Gastroesophageal sphincter (tissue), 3 donors: Measurements from ENCODE around the gene ZNF592.

Experiments used
- EP300 ChIP-seq: sonication (generic); formaldehyde crosslinking; IDR thresholded peaks from one replicate; pipeline ENCODE4 v1.6.1; 2017; ENCODE audit warnings: antibody characterized with exemption, mild to moderate bottlenecking
- POLR2A ChIP-seq, 2 donors: fragments of 450-650 bp; IDR thresholded peaks; one replicate each; pipeline ENCODE4 v1.6.1; 2017; ENCODE audit warnings: antibody characterized with exemption in 2 of 2, mild to moderate bottlenecking in 2 of 2, moderate library complexity in 1 of 2
- TF ChIP-seq, protein P1 (sequence below), 4 experiments: fragments of 200-600 bp in 2 of 4; fragments of 450-650 bp in 2 of 4; sonication (generic) in 1 of 4; IDR thresholded peaks; one replicate each; pipeline ENCODE4 v1.5.1; 2017 to 2019; ENCODE audit warnings: antibody characterized with exemption in 4 of 4, mild to moderate bottlenecking in 2 of 4, moderate library complexity in 2 of 4

DNA sequence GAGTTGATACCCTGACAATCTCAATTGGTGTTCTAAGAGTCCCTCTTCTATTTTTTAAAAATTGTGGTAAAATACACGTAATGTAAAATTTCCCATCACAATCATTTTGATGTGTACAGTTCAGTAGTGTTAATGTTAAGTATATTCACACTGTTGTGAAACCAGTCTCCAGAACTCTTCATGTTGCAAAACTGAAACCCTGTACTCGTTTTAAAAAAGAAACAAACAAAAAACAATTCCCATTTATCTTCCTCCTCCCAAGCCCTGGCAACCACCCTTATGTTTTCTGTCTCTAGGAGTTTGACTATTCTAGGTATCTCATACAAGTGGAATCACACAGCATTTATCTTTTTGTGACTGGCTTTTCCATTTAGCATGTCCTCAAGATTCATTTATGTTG lies 40.1 kb downstream of the ZNF592 start:
- TF ChIP-seq, protein P1, sequence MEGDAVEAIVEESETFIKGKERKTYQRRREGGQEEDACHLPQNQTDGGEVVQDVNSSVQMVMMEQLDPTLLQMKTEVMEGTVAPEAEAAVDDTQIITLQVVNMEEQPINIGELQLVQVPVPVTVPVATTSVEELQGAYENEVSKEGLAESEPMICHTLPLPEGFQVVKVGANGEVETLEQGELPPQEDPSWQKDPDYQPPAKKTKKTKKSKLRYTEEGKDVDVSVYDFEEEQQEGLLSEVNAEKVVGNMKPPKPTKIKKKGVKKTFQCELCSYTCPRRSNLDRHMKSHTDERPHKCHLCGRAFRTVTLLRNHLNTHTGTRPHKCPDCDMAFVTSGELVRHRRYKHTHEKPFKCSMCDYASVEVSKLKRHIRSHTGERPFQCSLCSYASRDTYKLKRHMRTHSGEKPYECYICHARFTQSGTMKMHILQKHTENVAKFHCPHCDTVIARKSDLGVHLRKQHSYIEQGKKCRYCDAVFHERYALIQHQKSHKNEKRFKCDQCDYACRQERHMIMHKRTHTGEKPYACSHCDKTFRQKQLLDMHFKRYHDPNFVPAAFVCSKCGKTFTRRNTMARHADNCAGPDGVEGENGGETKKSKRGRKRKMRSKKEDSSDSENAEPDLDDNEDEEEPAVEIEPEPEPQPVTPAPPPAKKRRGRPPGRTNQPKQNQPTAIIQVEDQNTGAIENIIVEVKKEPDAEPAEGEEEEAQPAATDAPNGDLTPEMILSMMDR (IDR thresholded peaks at IDR 0.05), result no peak
- TF ChIP-seq POLR2A (IDR thresholded peaks at IDR 0.05) (no peak), EP300 (no peak)
